GM12873 (cell line): ENCODE results near the gene ATP6V0B.
A peak's percentile ranks its signal among the peaks of the same experiment; 100 is the strongest.

Source experiments
- TF ChIP-seq, protein P1 (sequence below): IDR thresholded peaks from 2 replicates; pipeline ENCODE4 v1.5.1; 2012; ENCODE audit warnings: low read depth, mild to moderate bottlenecking, moderate library complexity, low read length, control low read depth; ENCODE audit not compliant: insufficient read depth; ENCODE audit errors: missing control alignments

Gene ATP6V0B

DNA sequence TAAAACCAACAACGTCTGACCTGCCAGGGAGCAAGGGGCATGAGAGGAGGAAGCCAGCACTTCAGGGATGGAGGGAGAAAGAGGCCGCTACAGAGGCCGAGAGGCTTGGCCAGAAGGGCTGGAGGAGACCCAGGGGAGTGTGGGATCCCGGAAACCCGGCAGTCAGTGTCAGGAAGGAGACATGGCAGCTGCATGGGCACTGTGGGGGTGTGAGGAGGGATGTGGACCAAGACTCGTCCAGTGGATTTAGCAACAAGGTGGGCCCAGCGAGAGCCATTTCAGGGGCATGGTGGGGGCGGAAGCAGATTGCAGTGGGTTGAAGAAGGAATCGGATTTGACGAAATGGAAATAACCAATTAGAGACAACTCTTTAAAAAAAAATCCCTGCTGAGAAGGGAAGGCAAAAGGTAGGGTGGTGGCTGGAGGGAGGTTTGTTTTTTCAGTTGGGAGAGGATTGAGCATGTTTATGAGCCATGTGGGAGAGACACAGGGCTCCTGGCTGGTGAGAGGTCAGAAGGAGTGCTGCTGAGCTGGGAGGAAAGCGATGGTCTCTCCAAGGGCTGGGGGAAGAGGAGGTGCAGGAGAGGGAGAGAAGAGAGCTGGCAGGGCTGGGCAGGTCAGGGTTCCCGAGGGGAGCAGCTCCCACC, 8.6 kb downstream of the ATP6V0B start:
- TF ChIP-seq, protein P1, sequence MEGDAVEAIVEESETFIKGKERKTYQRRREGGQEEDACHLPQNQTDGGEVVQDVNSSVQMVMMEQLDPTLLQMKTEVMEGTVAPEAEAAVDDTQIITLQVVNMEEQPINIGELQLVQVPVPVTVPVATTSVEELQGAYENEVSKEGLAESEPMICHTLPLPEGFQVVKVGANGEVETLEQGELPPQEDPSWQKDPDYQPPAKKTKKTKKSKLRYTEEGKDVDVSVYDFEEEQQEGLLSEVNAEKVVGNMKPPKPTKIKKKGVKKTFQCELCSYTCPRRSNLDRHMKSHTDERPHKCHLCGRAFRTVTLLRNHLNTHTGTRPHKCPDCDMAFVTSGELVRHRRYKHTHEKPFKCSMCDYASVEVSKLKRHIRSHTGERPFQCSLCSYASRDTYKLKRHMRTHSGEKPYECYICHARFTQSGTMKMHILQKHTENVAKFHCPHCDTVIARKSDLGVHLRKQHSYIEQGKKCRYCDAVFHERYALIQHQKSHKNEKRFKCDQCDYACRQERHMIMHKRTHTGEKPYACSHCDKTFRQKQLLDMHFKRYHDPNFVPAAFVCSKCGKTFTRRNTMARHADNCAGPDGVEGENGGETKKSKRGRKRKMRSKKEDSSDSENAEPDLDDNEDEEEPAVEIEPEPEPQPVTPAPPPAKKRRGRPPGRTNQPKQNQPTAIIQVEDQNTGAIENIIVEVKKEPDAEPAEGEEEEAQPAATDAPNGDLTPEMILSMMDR: no peak

DNA sequence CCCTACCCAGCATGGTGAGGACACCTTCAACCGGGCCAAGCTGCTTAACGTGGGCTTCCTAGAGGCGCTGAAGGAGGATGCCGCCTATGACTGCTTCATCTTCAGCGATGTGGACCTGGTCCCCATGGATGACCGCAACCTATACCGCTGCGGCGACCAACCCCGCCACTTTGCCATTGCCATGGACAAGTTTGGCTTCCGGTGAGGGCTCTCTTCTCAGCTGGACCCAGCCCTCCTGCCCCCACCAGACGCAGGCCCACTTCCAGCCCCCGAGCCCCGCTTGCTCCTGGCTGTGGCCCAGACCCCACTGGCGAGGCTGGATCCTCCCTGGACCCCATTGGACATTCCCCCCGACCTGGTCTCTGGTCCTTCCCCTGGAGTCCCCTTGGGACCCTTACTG, 10.1 kb downstream of the ATP6V0B start:
- TF ChIP-seq, protein P1: no peak

DNA sequence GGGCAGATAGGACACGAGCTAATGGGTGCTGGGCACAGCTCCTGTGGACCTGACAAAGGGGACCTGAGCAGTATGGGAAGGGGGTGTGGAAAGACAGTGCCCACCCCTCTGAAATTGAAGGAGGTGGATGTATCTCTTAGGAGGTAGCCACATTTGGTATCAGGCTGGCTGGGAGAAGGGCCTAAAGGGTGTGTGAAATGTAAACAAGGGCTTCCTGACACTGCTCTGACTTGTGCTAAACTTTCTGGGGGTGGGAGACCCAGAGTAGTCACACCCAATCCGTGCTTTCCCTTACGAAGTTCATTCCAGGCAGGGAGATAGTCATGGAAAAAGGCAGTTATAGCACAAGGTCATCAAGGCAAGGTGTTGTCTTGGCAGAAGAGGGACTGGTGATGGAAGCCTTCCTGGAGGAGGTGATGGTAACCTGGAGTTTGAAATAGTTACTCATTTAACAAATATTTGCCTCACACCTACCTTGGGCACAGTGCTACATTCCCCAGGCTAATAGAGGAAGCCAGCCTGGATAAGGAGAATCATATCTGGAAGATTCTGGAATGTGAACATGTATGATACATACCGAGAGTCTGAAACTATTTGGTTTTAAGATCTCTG, 11.3 kb downstream of the ATP6V0B start:
- TF ChIP-seq, protein P1: no peak

DNA sequence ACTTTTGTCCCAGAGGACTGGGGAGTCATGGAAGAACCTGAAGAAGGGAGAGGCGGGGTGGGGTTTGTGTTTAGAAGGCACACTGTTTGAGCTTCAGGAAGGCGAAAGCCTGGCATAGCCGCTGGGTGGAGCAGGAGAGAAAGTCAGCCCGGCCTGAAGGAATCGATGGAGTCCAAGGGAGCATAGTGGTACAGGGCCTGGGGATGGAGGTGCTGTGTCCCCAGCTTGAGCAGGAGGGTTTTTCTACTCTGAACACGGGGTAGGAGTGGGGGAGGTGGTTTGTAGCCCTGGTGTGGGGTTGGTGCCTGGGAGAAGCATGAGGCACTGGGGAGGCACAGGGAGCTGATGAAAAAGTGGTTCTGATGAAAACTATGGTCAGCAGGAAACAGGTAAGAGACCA, 12.0 kb downstream of the ATP6V0B start:
- TF ChIP-seq, protein P1: no peak

DNA sequence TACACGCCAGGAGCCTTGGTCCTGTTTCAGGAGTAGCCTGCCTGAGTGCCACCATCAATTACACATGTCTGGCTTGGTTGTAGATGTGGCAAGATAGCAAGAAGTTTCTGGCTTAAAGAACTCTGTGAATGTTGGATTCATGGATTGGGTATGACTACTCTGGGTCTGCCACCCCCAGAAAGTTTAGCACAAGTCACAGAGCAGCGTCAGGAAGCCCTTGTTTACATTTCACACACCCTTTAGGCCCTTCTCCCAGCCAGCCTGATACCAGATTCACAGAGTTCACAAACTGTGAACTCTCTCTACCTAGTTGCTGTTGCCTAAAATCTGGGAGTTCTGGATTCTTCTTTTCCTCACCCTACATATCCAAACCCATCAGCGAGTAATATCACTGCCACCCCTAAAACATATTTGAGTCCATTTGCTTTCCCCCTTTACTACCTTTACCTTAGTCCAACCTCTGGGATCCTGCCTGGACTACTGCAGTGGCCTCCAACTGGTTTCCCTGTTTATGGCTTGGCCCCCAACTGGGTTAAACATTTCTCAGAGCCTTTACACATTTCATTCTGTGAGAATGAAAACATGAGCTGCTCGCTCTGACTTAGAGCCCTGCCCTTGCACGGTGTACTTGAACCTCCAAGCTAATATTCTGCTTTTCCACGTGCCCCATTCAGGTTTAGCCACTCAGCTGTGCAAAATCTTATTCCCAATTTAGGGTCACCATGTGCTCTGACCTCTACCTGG, 12.6 kb downstream of the ATP6V0B start:
- TF ChIP-seq, protein P1: no peak

DNA sequence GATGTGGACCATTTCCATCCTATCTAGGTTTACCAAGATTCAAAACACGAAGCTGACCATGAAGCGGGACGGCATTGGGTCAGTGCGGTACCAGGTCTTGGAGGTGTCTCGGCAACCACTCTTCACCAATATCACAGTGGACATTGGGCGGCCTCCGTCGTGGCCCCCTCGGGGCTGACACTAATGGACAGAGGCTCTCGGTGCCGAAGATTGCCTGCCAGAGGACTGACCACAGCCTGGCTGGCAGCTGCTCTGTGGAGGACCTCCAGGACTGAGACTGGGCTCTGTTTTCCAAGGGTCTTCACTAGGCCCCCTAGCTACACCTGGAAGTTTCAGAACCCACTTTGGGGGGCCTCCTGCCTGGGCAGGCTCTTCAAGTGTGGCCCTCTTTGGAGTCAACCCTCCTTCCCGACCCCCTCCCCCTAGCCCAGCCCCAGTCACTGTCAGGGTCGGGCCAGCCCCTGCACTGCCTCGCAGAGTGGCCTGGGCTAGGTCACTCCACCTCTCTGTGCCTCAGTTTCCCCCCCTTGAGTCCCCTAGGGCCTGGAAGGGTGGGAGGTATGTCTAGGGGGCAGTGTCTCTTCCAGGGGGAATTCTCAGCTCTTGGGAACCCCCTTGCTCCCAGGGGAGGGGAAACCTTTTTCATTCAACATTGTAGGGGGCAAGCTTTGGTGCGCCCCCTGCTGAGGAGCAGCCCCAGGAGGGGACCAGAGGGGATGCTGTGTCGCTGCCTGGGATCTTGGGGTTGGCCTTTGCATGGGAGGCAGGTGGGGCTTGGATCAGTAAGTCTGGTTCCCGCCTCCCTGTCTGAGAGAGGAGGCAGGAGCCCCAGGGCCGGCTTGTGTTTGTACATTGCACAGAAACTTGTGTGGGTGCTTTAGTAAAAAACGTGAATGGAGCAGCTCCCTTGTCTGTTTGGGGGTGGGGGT, 15.8 kb downstream of the ATP6V0B start:
- TF ChIP-seq, protein P1: peak; percentile 18

DNA sequence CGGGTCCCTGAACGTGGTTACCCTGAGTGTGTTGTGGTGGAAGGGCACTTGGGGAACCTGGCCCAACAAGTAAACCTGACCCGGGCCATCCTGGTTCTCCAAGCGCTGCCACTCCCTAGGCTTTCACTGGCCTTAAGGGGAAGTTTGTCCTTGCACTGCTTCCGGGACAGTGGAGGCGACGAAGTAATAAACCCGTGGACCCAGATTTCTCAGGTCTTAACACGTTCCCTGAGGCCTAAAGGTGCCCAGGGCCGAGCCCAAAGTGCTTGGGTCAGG, 16.4 kb downstream of the ATP6V0B start:
- TF ChIP-seq, protein P1: no peak
